ENCODE results near the gene PCNX4. TPM values are rescaled to one million over a fixed set of nuclear protein-coding genes. Genes with fewer than 3 reads are reported as not detected.
A peak's percentile ranks its signal among the peaks of the same experiment; 100 is the strongest.
"Not testable (repeated sequence)": the region's sequence is repeated elsewhere in the genome, so short reads cannot be mapped to it uniquely, and the experiment has no call there.

PCNX4 gene
- total RNA-seq, 1 donor from 2014 or later = 29.2 TPM

DNA sequence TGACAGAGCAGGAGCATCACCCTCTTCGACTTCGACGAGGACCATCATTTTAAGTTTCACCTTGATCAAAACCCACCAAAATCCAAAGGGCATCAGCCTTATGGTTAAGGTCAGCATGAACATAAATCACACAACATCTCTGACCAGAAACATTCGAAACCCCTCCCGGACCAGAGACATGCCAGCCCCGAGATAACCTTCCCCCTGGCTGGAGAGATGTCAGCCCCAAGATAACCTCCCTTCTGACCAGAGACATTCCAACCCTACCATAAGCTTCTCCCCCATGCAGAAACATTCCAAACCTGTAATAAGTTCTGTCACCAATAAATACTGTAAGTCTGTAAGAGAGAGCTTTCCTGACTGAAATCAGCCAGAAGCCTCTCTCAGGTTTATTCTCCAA lies 6.3 kb downstream of the PCNX4 start:
- peaks cover 0 to 2% (median 0%) of the 10 kb centered on the region in 3 donors for H3K36me3 ChIP-seq (ENCODE audit: control insufficient read depth in 3 of 3, insufficient read depth in 3 of 3, low read length in 3 of 3)
- no peaks in the 10 kb centered on the region for H3K27me3 ChIP-seq (ENCODE audit: control insufficient read depth in 3 of 3, insufficient read depth in 3 of 3, low read length in 3 of 3)
- H3K9me3 ChIP-seq (ENCODE audit: control insufficient read depth in 3 of 3, low read length in 3 of 3) = no peaks in the 10 kb centered on the region
- H3K27ac ChIP-seq (ENCODE audit: low read depth, low read length) = peak overlapping the region; percentile 32
- H3K9ac ChIP-seq (ENCODE audit: low read depth in 1 of 3, low read length in 3 of 3) = no peak overlapping the region
- H3K4me1 ChIP-seq (ENCODE audit: control insufficient read depth in 3 of 3, insufficient read depth in 3 of 3, low read length in 3 of 3) = peaks cover 31 to 54% (median 44%) of the 10 kb centered on the region in 3 donors
- H3K4me3 ChIP-seq (ENCODE audit: low read length in 3 of 3) = no peak overlapping the region

DNA sequence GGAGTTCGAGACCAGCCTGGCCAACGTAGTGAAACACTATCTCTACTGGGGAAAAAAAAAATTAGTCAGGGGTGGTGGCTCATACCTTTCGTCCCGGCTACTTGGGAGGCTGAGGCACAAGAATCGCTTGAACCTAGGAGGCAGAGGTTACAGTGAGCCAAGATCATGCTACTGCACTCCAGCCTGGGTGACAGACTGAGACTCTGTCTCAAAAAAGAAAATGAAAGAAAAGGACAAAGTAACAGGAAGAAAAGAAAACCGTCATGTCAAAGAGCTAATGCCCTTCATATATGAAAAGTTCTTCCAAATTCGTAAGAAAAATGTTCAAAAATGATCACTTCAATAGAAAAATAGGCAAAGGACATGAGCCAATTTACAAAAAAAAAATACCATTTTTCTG lies 8.1 kb downstream of the PCNX4 start:
- H3K4me1 ChIP-seq (ENCODE audit: control insufficient read depth in 3 of 3, insufficient read depth in 3 of 3, low read length in 3 of 3) = peaks cover 17 to 40% (median 37%) of the 10 kb centered on the region in 3 donors
- not testable (repeated sequence) for H3K36me3 ChIP-seq (ENCODE audit: control insufficient read depth in 3 of 3, insufficient read depth in 3 of 3, low read length in 3 of 3); H3K4me3 ChIP-seq (ENCODE audit: low read length in 3 of 3); H3K27me3 ChIP-seq (ENCODE audit: control insufficient read depth in 3 of 3, insufficient read depth in 3 of 3, low read length in 3 of 3); H3K9me3 ChIP-seq (ENCODE audit: control insufficient read depth in 3 of 3, low read length in 3 of 3); H3K9ac ChIP-seq (ENCODE audit: low read depth in 1 of 3, low read length in 3 of 3); H3K27ac ChIP-seq (ENCODE audit: low read depth, low read length)

DNA sequence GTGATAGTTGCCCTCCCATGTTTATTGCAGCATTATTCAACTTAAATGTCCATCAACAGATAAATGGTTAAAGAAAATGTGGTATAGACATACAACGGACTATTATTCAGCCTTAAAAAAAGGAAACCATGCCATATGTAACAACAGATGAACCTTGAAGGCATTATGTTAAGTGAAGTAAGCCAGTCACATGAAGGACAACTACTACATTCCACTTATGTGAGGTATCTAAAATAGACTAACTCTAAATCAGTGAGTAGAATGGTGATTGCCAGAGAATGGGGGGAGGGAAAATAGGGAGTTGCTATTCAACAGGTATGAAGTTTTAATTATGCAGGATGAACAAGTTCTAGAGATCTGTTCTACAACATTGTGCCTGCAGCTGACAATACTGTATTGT lies 10.1 kb downstream of the PCNX4 start:
- Histone ChIP-seq H3K27ac (ENCODE audit: low read depth, low read length) (peak overlapping the region; percentile 71), H3K9me3 (ENCODE audit: control insufficient read depth in 3 of 3, low read length in 3 of 3) (no peaks in the 10 kb centered on the region), H3K4me1 (ENCODE audit: control insufficient read depth in 3 of 3, insufficient read depth in 3 of 3, low read length in 3 of 3) (peaks cover 9 to 31% (median 25%) of the 10 kb centered on the region in 3 donors), H3K9ac (ENCODE audit: low read depth in 1 of 3, low read length in 3 of 3) (no peak overlapping the region), H3K4me3 (ENCODE audit: low read length in 3 of 3) (peak overlapping the region in 1 of 3 donors; percentile 9), H3K27me3 (ENCODE audit: control insufficient read depth in 3 of 3, insufficient read depth in 3 of 3, low read length in 3 of 3) (no peaks in the 10 kb centered on the region), H3K36me3 (ENCODE audit: control insufficient read depth in 3 of 3, insufficient read depth in 3 of 3, low read length in 3 of 3) (peaks cover 0 to 2% (median 0%) of the 10 kb centered on the region in 3 donors)

DNA sequence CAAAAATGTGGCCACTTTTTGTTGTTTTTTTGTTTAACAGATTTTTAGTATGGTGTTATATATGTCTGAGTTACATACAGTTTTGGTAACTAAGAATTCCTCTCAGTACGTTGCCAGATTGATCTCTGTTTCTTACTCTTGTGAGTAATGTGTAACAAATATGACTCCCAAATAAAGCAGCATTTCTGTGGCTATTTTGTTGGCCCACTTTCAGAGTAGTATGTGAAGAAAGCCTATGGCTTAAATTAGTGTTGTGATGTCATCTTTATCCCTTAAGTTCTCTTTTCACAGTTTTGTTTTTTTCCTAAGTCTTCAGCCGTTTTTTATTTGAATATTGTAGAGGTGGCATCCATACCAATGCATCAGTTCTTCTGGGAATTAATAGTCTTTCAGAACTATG lies 10.7 kb downstream of the PCNX4 start:
- Histone ChIP-seq H3K27me3 (ENCODE audit: control insufficient read depth in 3 of 3, insufficient read depth in 3 of 3, low read length in 3 of 3) (no peaks in the 10 kb centered on the region), H3K9me3 (ENCODE audit: control insufficient read depth in 3 of 3, low read length in 3 of 3) (no peaks in the 10 kb centered on the region), H3K4me3 (ENCODE audit: low read length in 3 of 3) (no peak overlapping the region), H3K27ac (ENCODE audit: low read depth, low read length) (peak overlapping the region; percentile 71), H3K4me1 (ENCODE audit: control insufficient read depth in 3 of 3, insufficient read depth in 3 of 3, low read length in 3 of 3) (peaks cover 6 to 26% (median 22%) of the 10 kb centered on the region in 3 donors), H3K36me3 (ENCODE audit: control insufficient read depth in 3 of 3, insufficient read depth in 3 of 3, low read length in 3 of 3) (peaks cover 0 to 2% (median 0%) of the 10 kb centered on the region in 3 donors), H3K9ac (ENCODE audit: low read depth in 1 of 3, low read length in 3 of 3) (peak overlapping the region in 1 of 3 donors; percentile 55)

DNA sequence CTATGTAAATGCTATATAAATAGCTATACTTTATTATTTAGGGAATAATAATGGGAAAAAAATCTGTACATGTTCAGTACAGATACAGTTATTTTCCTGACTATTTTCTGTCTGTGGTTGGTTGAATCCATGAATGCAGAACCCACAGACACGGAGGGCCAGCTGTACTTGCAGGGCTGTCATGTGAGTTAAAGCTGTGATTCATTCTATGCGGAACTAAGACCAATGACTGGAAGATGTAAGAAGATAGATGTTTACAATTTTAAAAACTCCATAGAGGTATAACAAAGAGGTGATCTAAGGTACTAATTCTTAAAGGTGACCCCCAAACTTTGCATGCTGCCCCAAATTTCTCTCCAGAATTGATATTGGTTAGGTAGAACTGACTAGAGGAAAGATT lies 14.6 kb downstream of the PCNX4 start:
- peak overlapping the region; percentile 49 for H3K27ac ChIP-seq (ENCODE audit: low read depth, low read length)
- H3K27me3 ChIP-seq (ENCODE audit: control insufficient read depth in 3 of 3, insufficient read depth in 3 of 3, low read length in 3 of 3) = no peaks in the 10 kb centered on the region
- H3K36me3 ChIP-seq (ENCODE audit: control insufficient read depth in 3 of 3, insufficient read depth in 3 of 3, low read length in 3 of 3) = peaks cover 0 to 3% (median 2%) of the 10 kb centered on the region in 3 donors
- H3K4me3 ChIP-seq (ENCODE audit: low read length in 3 of 3) = no peak overlapping the region
- H3K9me3 ChIP-seq (ENCODE audit: control insufficient read depth in 3 of 3, low read length in 3 of 3) = no peaks in the 10 kb centered on the region
- H3K9ac ChIP-seq (ENCODE audit: low read depth in 1 of 3, low read length in 3 of 3) = no peak overlapping the region
- H3K4me1 ChIP-seq (ENCODE audit: control insufficient read depth in 3 of 3, insufficient read depth in 3 of 3, low read length in 3 of 3) = peaks cover 5 to 19% (median 12%) of the 10 kb centered on the region in 3 donors

DNA sequence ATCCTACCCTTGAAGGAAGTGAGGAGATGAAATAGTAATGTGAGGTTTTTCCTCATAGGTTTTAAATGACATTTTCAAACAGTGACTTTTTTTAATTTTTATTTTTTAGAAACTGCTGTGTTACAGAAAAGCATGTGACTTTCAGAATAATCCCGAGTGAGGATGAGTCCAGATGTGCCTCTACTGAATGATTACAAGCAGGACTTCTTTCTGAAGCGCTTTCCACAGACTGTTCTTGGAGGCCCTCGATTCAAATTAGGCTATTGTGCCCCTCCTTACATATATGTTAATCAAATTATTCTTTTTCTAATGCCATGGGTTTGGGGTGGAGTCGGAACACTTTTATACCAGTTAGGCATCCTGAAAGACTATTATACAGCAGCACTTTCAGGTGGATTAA lies 15.8 kb downstream of the PCNX4 start:
- peaks cover 2 to 15% (median 9%) of the 10 kb centered on the region in 3 donors for H3K4me1 ChIP-seq (ENCODE audit: control insufficient read depth in 3 of 3, insufficient read depth in 3 of 3, low read length in 3 of 3)
- H3K27ac ChIP-seq (ENCODE audit: low read depth, low read length) = no peak overlapping the region
- H3K27me3 ChIP-seq (ENCODE audit: control insufficient read depth in 3 of 3, insufficient read depth in 3 of 3, low read length in 3 of 3) = no peaks in the 10 kb centered on the region
- H3K36me3 ChIP-seq (ENCODE audit: control insufficient read depth in 3 of 3, insufficient read depth in 3 of 3, low read length in 3 of 3) = peaks cover 0 to 3% (median 2%) of the 10 kb centered on the region in 3 donors
- H3K9me3 ChIP-seq (ENCODE audit: control insufficient read depth in 3 of 3, low read length in 3 of 3) = no peaks in the 10 kb centered on the region
- no peak overlapping the region for H3K9ac ChIP-seq (ENCODE audit: low read depth in 1 of 3, low read length in 3 of 3)
- no peak overlapping the region for H3K4me3 ChIP-seq (ENCODE audit: low read length in 3 of 3)

DNA sequence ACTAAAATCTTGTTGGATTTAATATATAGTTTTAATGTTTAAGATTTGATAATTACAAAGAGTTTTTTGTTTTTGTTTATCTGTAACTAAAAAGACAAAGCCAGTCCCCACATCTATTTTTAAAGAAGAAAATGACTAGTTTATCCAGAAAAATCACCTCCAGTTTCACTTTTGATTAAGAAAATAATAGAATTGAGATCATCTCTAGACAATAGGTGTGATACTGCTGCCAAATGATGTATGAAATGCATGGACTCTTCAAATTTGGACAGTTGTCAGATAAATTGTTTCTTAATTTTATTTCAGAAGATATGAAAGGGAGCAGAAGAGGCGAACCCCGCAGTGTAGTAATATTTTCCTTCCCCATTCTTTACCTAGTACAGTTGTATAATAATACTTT lies 20.0 kb downstream of the PCNX4 start:
- Histone ChIP-seq H3K4me3 (ENCODE audit: low read length in 3 of 3) (no peak overlapping the region), H3K27ac (ENCODE audit: low read depth, low read length) (no peak overlapping the region)

DNA sequence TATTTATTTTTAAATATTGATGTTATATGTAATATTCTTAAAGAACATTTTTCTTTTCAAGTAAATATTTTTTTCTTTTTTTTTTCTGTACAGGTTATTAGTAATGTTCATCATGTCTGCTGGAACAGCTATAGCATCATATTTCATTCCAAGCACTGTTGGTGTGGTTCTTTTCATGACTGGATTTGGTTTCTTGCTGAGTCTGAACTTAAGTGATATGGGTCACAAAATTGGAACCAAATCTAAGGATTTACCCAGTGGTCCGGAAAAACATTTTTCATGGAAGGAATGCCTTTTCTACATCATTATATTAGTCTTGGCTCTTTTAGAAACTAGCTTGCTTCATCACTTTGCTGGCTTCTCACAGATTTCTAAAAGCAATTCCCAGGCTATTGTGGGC lies 23.2 kb downstream of the PCNX4 start:
- Histone ChIP-seq H3K27me3 (ENCODE audit: control insufficient read depth in 3 of 3, insufficient read depth in 3 of 3, low read length in 3 of 3) (no peaks in the 10 kb centered on the region), H3K4me1 (ENCODE audit: control insufficient read depth in 3 of 3, insufficient read depth in 3 of 3, low read length in 3 of 3) (peaks cover 0 to 3% (median 0%) of the 10 kb centered on the region in 3 donors), H3K9ac (ENCODE audit: low read depth in 1 of 3, low read length in 3 of 3) (no peak overlapping the region), H3K4me3 (ENCODE audit: low read length in 3 of 3) (no peak overlapping the region), H3K36me3 (ENCODE audit: control insufficient read depth in 3 of 3, insufficient read depth in 3 of 3, low read length in 3 of 3) (peaks cover 20 to 26% (median 26%) of the 10 kb centered on the region in 3 donors), H3K9me3 (ENCODE audit: control insufficient read depth in 3 of 3, low read length in 3 of 3) (no peaks in the 10 kb centered on the region), H3K27ac (ENCODE audit: low read depth, low read length) (no peak overlapping the region)

More for the DNA sequence above, 20.0 kb downstream of the PCNX4 start:
- Histone ChIP-seq H3K27me3 (ENCODE audit: control insufficient read depth in 3 of 3, insufficient read depth in 3 of 3, low read length in 3 of 3) (no peaks in the 10 kb centered on the region), H3K9ac (ENCODE audit: low read depth in 1 of 3, low read length in 3 of 3) (no peak overlapping the region), H3K36me3 (ENCODE audit: control insufficient read depth in 3 of 3, insufficient read depth in 3 of 3, low read length in 3 of 3) (peaks cover 3 to 11% (median 10%) of the 10 kb centered on the region in 3 donors), H3K9me3 (ENCODE audit: control insufficient read depth in 3 of 3, low read length in 3 of 3) (no peaks in the 10 kb centered on the region), H3K4me1 (ENCODE audit: control insufficient read depth in 3 of 3, insufficient read depth in 3 of 3, low read length in 3 of 3) (peaks cover 0 to 3% (median 0%) of the 10 kb centered on the region in 3 donors)

DNA sequence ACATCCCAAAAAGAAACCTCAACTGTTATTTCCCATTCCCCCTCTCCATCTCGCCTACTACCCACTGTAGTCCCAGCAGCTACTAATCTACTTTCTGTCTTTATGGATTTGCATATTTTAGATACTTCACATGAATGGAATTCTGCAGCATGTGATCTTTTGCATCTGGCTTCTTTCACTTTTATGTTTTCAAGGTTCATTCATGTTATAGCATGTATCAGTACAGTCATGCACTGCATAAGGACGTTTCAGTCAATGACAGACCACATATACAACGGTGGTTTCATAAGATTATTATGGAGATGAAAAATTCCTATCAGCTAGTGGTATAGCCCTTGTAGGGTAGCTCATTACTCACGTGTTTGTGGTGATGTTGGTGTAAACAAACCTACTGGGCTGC lies 24.5 kb downstream of the PCNX4 start:
- Histone ChIP-seq H3K9me3 (ENCODE audit: control insufficient read depth in 3 of 3, low read length in 3 of 3) (no peaks in the 10 kb centered on the region), H3K4me1 (ENCODE audit: control insufficient read depth in 3 of 3, insufficient read depth in 3 of 3, low read length in 3 of 3) (peaks cover 0 to 3% (median 0%) of the 10 kb centered on the region in 3 donors), H3K27ac (ENCODE audit: low read depth, low read length) (no peak overlapping the region), H3K9ac (ENCODE audit: low read depth in 1 of 3, low read length in 3 of 3) (no peak overlapping the region), H3K36me3 (ENCODE audit: control insufficient read depth in 3 of 3, insufficient read depth in 3 of 3, low read length in 3 of 3) (peaks cover 20 to 32% (median 31%) of the 10 kb centered on the region in 3 donors), H3K4me3 (ENCODE audit: low read length in 3 of 3) (no peak overlapping the region), H3K27me3 (ENCODE audit: control insufficient read depth in 3 of 3, insufficient read depth in 3 of 3, low read length in 3 of 3) (no peaks in the 10 kb centered on the region)

DNA sequence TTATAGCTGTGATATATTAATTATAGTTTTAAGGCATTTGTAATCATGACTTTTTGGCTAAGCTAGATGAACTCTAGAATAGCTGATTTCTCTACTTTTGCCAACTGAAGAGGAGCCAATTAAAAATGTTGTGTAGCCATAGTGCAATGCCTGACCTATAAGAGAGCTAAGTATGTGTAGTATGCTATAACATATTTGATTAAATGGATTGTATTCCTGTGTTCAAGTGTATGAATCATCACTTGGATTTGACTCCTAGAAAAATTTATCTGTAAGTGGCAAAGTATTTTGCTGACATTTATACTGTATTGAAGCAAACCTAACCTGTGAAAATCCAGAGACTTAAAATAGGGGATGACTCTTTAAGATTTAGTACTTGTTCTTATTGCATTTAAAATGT lies 34.2 kb downstream of the PCNX4 start:
- Histone ChIP-seq H3K36me3 (ENCODE audit: control insufficient read depth in 3 of 3, insufficient read depth in 3 of 3, low read length in 3 of 3) (peaks cover 16 to 47% (median 42%) of the 10 kb centered on the region in 3 donors), H3K9me3 (ENCODE audit: control insufficient read depth in 3 of 3, low read length in 3 of 3) (no peaks in the 10 kb centered on the region), H3K9ac (ENCODE audit: low read depth in 1 of 3, low read length in 3 of 3) (no peak overlapping the region), H3K4me3 (ENCODE audit: low read length in 3 of 3) (no peak overlapping the region), H3K4me1 (ENCODE audit: control insufficient read depth in 3 of 3, insufficient read depth in 3 of 3, low read length in 3 of 3) (no peaks in the 10 kb centered on the region), H3K27me3 (ENCODE audit: control insufficient read depth in 3 of 3, insufficient read depth in 3 of 3, low read length in 3 of 3) (no peaks in the 10 kb centered on the region), H3K27ac (ENCODE audit: low read depth, low read length) (no peak overlapping the region)
